CD14-positive monocyte (primary cell): ENCODE data around the gene TAX1BP1. TPM values are rescaled to one million over a fixed set of nuclear protein-coding genes. Genes with fewer than 3 reads are reported as not detected.

Source experiments
- DNase-seq, 3 donors: peaks; one replicate each; pipeline ENCODE4 v3.0.0-alpha.2; 2011 to 2022
- H2AFZ ChIP-seq: 2 replicates; pipeline ENCODE4 v1.6.0; 2012; ENCODE audit warnings: mild to moderate bottlenecking, low read depth, low read length, inconsistent platforms; ENCODE audit not compliant: insufficient read depth, poor library complexity, severe bottlenecking
- H3K27ac ChIP-seq, 2 donors: 1 replicate in 1 of 2; 2 replicates in 1 of 2; pipeline ENCODE4 v1.5.1; 2012 to 2013; ENCODE audit warnings: low read length in 2 of 2, control low read depth in 1 of 2, inconsistent platforms in 1 of 2, low read depth in 1 of 2, mild to moderate bottlenecking in 1 of 2
- H3K27me3 ChIP-seq, 2 donors: one replicate each; pipeline versions ENCODE4 v1.6.0 to v1.6.1; 2011 to 2013; ENCODE audit warnings: low read length in 2 of 2; ENCODE audit not compliant: control insufficient read depth in 2 of 2, insufficient read depth in 2 of 2
- H3K36me3 ChIP-seq, 2 donors: replicated peaks in 1 of 2; 1 replicate in 1 of 2; 2 replicates in 1 of 2; pipeline versions ENCODE4 v1.5.1 to v1.6.1; 2012 to 2013; ENCODE audit warnings: low read length in 2 of 2, control low read depth in 1 of 2, inconsistent platforms in 1 of 2, mild to moderate bottlenecking in 1 of 2; ENCODE audit not compliant: insufficient read depth in 2 of 2, control insufficient read depth in 1 of 2
- H3K4me1 ChIP-seq, 2 donors: 1 replicate in 1 of 2; 2 replicates in 1 of 2; pipeline versions ENCODE4 v1.5.1 to v1.6.1; 2012 to 2013; ENCODE audit warnings: low read length in 2 of 2, control low read depth in 1 of 2, inconsistent platforms in 1 of 2, mild to moderate bottlenecking in 1 of 2, moderate library complexity in 1 of 2; ENCODE audit not compliant: insufficient read depth in 2 of 2, control insufficient read depth in 1 of 2
- H3K4me2 ChIP-seq: replicated peaks from 2 replicates; pipeline ENCODE3; 2012; ENCODE audit warnings: low read length, moderate library complexity, mild to moderate bottlenecking; ENCODE audit not compliant: poor library complexity, severe bottlenecking; ENCODE audit errors: extremely low read depth
- H3K4me3 ChIP-seq, 3 experiments: fragments of 200-600 bp in 1 of 3; sonication (generic) in 1 of 3; replicated peaks in 1 of 3; 1 replicate in 2 of 3; 2 replicates in 1 of 3; pipeline ENCODE4 v1.5.1; 2011 to 2013; ENCODE audit warnings: low read length in 3 of 3, mild to moderate bottlenecking in 3 of 3, control low read depth in 2 of 3, low read depth in 2 of 3, inconsistent platforms in 1 of 3, moderate library complexity in 1 of 3
- H3K79me2 ChIP-seq: 2 replicates; pipeline ENCODE4 v1.6.0; 2012; ENCODE audit warnings: mild to moderate bottlenecking, control low read depth, inconsistent platforms, low read length, moderate library complexity; ENCODE audit not compliant: insufficient read depth
- H3K9ac ChIP-seq: 2 replicates; pipeline ENCODE4 v1.6.0; 2017; ENCODE audit warnings: low read length, mild to moderate bottlenecking; ENCODE audit not compliant: insufficient read depth, poor library complexity, severe bottlenecking
- H3K9me3 ChIP-seq, 2 donors: replicated peaks in 1 of 2; 1 replicate in 1 of 2; 2 replicates in 1 of 2; pipeline versions ENCODE4 v1.5.1 to v1.6.1; 2012 to 2013; ENCODE audit warnings: low read length in 2 of 2, control low read depth in 1 of 2; ENCODE audit not compliant: control insufficient read depth in 1 of 2, insufficient read depth in 1 of 2
- H4K20me1 ChIP-seq: 2 replicates; pipeline ENCODE4 v1.6.0; 2012; ENCODE audit warnings: mild to moderate bottlenecking, low read length, control low read depth, moderate library complexity; ENCODE audit not compliant: insufficient read depth
- H3K27ac Mint-ChIP-seq, 7 donors: one replicate each; pipeline ENCODE4 v1.8.0; 2020; ENCODE audit warnings: mild to moderate bottlenecking in 7 of 7, mixed read lengths in 7 of 7, moderate library complexity in 6 of 7, inconsistent platforms in 2 of 7
- H3K27me3 Mint-ChIP-seq, 3 donors: one replicate each; pipeline ENCODE4 v1.8.0; 2021 to 2022; ENCODE audit warnings: low read depth in 3 of 3, mild to moderate bottlenecking in 3 of 3, mixed read lengths in 3 of 3, moderate library complexity in 3 of 3, inconsistent platforms in 1 of 3
- H3K36me3 Mint-ChIP-seq, 2 donors: one replicate each; pipeline ENCODE4 v1.8.0; 2020; ENCODE audit warnings: mixed read lengths in 2 of 2, inconsistent platforms in 1 of 2, mild to moderate bottlenecking in 1 of 2
- H3K4me1 Mint-ChIP-seq: one replicate; pipeline ENCODE4 v1.8.0; 2020; ENCODE audit warnings: mild to moderate bottlenecking, mixed read lengths
- H3K4me3 Mint-ChIP-seq, 2 donors: one replicate each; pipeline ENCODE4 v1.8.0; 2020; ENCODE audit warnings: mild to moderate bottlenecking in 2 of 2, mixed read lengths in 2 of 2, moderate library complexity in 1 of 2
- H3K9me3 Mint-ChIP-seq, 7 donors: one replicate each; pipeline ENCODE4 v1.8.0; 2020 to 2022; ENCODE audit warnings: mixed read lengths in 7 of 7, mild to moderate bottlenecking in 6 of 7, moderate library complexity in 6 of 7, inconsistent platforms in 2 of 7
- CTCF ChIP-seq: fragments of 200-600 bp; IDR thresholded peaks from one replicate; pipeline ENCODE4 v1.8.0; 2022; ENCODE audit warnings: antibody characterized with exemption, mild to moderate bottlenecking
- WGBS: methylation state at CpG from one replicate; pipeline ENCODE4 v1.1.5; 2013; ENCODE audit warnings: missing lambda C conversion rate; ENCODE audit not compliant: insufficient coverage; 5-methylcytosine and 5-hydroxymethylcytosine counted together
- intact Hi-C, 2 donors: fragments of 100-400 bp; cut with micrococcal nuclease; formaldehyde crosslinking; loops; one replicate each; pipeline versions ENCODE4 v1.15.0 to v1.15.1; 2023
- polyA plus RNA-seq, 3 donors: library from polyadenylated mRNA; depleted of rRNA in 1 of 3; unstranded in 2 of 3; stranded (reverse) in 1 of 3; fragments of 300-500 nt in 2 of 3; fragments of >200 nt in 1 of 3; fragmentation: Illumina TruSeq in 2 of 3; gene quantifications; 1 replicate in 2 of 3; 2 replicates in 1 of 3; pipeline ENCODE4 v1.2.3, GENCODE V29; 2012 to 2021

TAX1BP1 gene
- polyA plus RNA-seq, 3 donors, result 62.6 to 106 (median 85.3) TPM

GRCh38 chr7:27781188-27781587 lies 41.2 kb downstream of the TAX1BP1 start:
- peaks cover 41 to 51% of the 10 kb centered on the region in 2 donors for H3K36me3 Mint-ChIP-seq
- H3K9me3 ChIP-seq, result no peaks in the 10 kb centered on the region
- DNase-seq, result no peak
- H3K4me3 ChIP-seq, result no peak overlapping the region
- no peaks in the 10 kb centered on the region for H3K27me3 ChIP-seq
- no peak overlapping the region for H3K4me2 ChIP-seq
- no peaks in the 10 kb centered on the region for H3K9me3 Mint-ChIP-seq
- intact Hi-C loops, result loop anchor here (10.0 kb wide), 1 partner anchor 586 kb away; no protein-coding TSS in a partner anchor
- peaks cover 6% of the 10 kb centered on the region for H3K79me2 ChIP-seq
- WGBS, result no CpG with 5 or more reads among the region's 2 CpGs
- no peak overlapping the region for H3K9ac ChIP-seq
- no peaks in the 10 kb centered on the region for H3K27me3 Mint-ChIP-seq
- H3K36me3 ChIP-seq, result peaks cover 25 to 56% of the 10 kb centered on the region in 2 donors
- no peaks in the 10 kb centered on the region for H3K4me1 Mint-ChIP-seq
- H4K20me1 ChIP-seq, result peaks cover 86% of the 10 kb centered on the region
- no peak overlapping the region for H3K4me3 Mint-ChIP-seq
- H3K27ac ChIP-seq, result no peak overlapping the region
- H3K27ac Mint-ChIP-seq, result no peak overlapping the region
- no peaks in the 10 kb centered on the region for H3K4me1 ChIP-seq
- H2AFZ ChIP-seq, result no peak overlapping the region
- TF ChIP-seq CTCF, result no peak

- no CpG with 5 or more reads among the region's 2 CpGs for WGBS
- H3K9me3 Mint-ChIP-seq, result no peaks in the 10 kb centered on the region
Measured at GRCh38 chr7:27782849-27783248, 42.9 kb downstream of the TAX1BP1 start.

More at GRCh38 chr7:27782849-27783248, 42.9 kb downstream of the TAX1BP1 start:
- H2AFZ ChIP-seq, result no peak overlapping the region
- intact Hi-C loops, result loop anchor here (10.0 kb wide), 1 partner anchor 588 kb away; no protein-coding TSS in a partner anchor
- H3K27ac ChIP-seq, result no peak overlapping the region
- no peak for TF ChIP-seq CTCF
- no peaks in the 10 kb centered on the region for H3K79me2 ChIP-seq
- H3K27me3 ChIP-seq, result no peaks in the 10 kb centered on the region
- peaks cover 32 to 64% of the 10 kb centered on the region in 2 donors for H3K36me3 ChIP-seq
- Mint-ChIP-seq H3K27me3 (no peaks in the 10 kb centered on the region), H3K4me3 (no peak overlapping the region), H3K27ac (no peak overlapping the region), H3K4me1 (no peaks in the 10 kb centered on the region), H3K36me3 (peaks cover 48 to 53% of the 10 kb centered on the region in 2 donors)
- H3K9me3 ChIP-seq, result no peaks in the 10 kb centered on the region
- H4K20me1 ChIP-seq, result peaks cover 74% of the 10 kb centered on the region
- no peak for DNase-seq
- H3K4me1 ChIP-seq, result no peaks in the 10 kb centered on the region
- H3K9ac ChIP-seq, result no peak overlapping the region
- no peak overlapping the region for H3K4me3 ChIP-seq
- H3K4me2 ChIP-seq, result no peak overlapping the region
